Right lobe of liver (tissue), 4 donors: Measurements from ENCODE around the gene MAML3.

Experiments used
- CTCF ChIP-seq, 4 donors: fragments of 200-600 bp in 3 of 4; fragments of 450-650 bp in 1 of 4; IDR thresholded peaks; one replicate each; pipeline versions ENCODE4 v1.5.1 to v1.8.0; 2016 to 2022; ENCODE audit warnings: antibody characterized with exemption in 4 of 4, mild to moderate bottlenecking in 2 of 4
- POLR2A ChIP-seq: fragments of 450-650 bp; IDR thresholded peaks from one replicate; pipeline ENCODE4 v1.6.1; 2017; ENCODE audit warnings: antibody characterized with exemption, mild to moderate bottlenecking
- donor health status: DM: no; HTN: no; CAD: no.
- donor health status: DM: no; HTN: no; CAD: no.
- donor health status: DM: no; HTN: yes; CAD: no.

- no peak for TF ChIP-seq POLR2A
- TF ChIP-seq CTCF (IDR thresholded peaks at IDR 0.05) = no peak
Observed at GRCh38 chr4:139753686-139754085, 400.3 kb downstream of the MAML3 start.
